SK-N-SH (cell line): ENCODE results near the gene PMVK.

Source experiments
- CHD2 ChIP-seq: fragments of 150-350 bp; IDR thresholded peaks from 2 replicates; pipeline ENCODE4 v1.6.1; 2018; ENCODE audit warnings: low read length; ENCODE audit not compliant: partially characterized antibody
- CTCF ChIP-seq: fragments of 200-600 bp; sonication (generic); IDR thresholded peaks from 2 replicates; pipeline ENCODE4 v1.6.1; 2017; ENCODE audit warnings: antibody characterized with exemption, mild to moderate bottlenecking, moderate library complexity
- EZH2phosphoT487 ChIP-seq: fragments of 200-600 bp; sonication (generic); IDR thresholded peaks from 2 replicates; pipeline ENCODE4 v1.6.1; 2017; ENCODE audit warnings: low read depth, mixed run types, mild to moderate bottlenecking, antibody characterized with exemption, moderate library complexity, borderline replicate concordance
- GABPA ChIP-seq: IDR thresholded peaks from 2 replicates; pipeline ENCODE4 v1.4.0; 2012; ENCODE audit warnings: low read depth, mild to moderate bottlenecking
- IRF3 ChIP-seq: fragments of 150-350 bp; IDR thresholded peaks from 2 replicates; pipeline ENCODE4 v1.6.1; 2016; ENCODE audit warnings: mild to moderate bottlenecking, low read depth, low read length
- MXI1 ChIP-seq: IDR thresholded peaks from 2 replicates; pipeline ENCODE4 v1.6.1; 2012; ENCODE audit warnings: mild to moderate bottlenecking, low read depth, low read length, improper control_type of control experiment
- POLR2AphosphoS5 ChIP-seq: IDR thresholded peaks from 2 replicates; pipeline ENCODE4 v1.6.1; 2012; ENCODE audit warnings: low read depth, low read length
- RAD21 ChIP-seq: IDR thresholded peaks from 2 replicates; pipeline ENCODE4 v1.6.1; 2012; ENCODE audit warnings: mild to moderate bottlenecking, low read length
- YY1 ChIP-seq: IDR thresholded peaks from 2 replicates; pipeline ENCODE4 v1.4.0; 2012; ENCODE audit warnings: low read depth, mild to moderate bottlenecking
- TF ChIP-seq, protein P1 (sequence below): fragments of 150-350 bp; IDR thresholded peaks from 2 replicates; pipeline ENCODE4 v1.6.1; 2017; ENCODE audit warnings: antibody characterized with exemption, low read length, low read depth, borderline replicate concordance
- TF ChIP-seq, protein P2 (sequence below): IDR thresholded peaks from 2 replicates; pipeline ENCODE4 v1.4.0; 2012; ENCODE audit warnings: low read depth

- TF ChIP-seq CTCF (no peak), YY1 (no peak), EZH2phosphoT487 (no peak), GABPA (no peak), POLR2AphosphoS5 (no peak), CHD2 (no peak), MXI1 (no peak), RAD21 (no peak), IRF3 (no peak)
- TF ChIP-seq, protein P1, sequence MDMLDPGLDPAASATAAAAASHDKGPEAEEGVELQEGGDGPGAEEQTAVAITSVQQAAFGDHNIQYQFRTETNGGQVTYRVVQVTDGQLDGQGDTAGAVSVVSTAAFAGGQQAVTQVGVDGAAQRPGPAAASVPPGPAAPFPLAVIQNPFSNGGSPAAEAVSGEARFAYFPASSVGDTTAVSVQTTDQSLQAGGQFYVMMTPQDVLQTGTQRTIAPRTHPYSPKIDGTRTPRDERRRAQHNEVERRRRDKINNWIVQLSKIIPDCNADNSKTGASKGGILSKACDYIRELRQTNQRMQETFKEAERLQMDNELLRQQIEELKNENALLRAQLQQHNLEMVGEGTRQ, result no peak
- TF ChIP-seq, protein P2, sequence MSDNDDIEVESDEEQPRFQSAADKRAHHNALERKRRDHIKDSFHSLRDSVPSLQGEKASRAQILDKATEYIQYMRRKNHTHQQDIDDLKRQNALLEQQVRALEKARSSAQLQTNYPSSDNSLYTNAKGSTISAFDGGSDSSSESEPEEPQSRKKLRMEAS, result no peak
Observed at GRCh38 chr1:154958036-154958435, 21.5 kb upstream of the PMVK start.
